Activated T-cell treated with anti-CD3 and anti-CD28 coated beads for 48 hours (primary cell): ENCODE measurements around the gene LSR.

Source experiments
- DNase-seq: peaks from one replicate; pipeline ENCODE4 v3.0.0-alpha.2; 2020; ENCODE audit warnings: low read depth

The LSR gene

GRCh38 chr19:35248310-35249145 lies at the start of gene LSR:
LSR (plus strand) TSS chr19:35249002; CDS start chr19:35249023, 21 bp downstream.
- DNase-seq, result peak; percentile 68

- no peak for DNase-seq
These were observed 49.3 kb upstream of the LSR start for GRCh38 chr19:35199481-35199880.

- DNase-seq, result no peak
These were observed 45.8 kb upstream of the LSR start for GRCh38 chr19:35202722-35203688.

- DNase-seq, result no peak
These were observed 43.7 kb upstream of the LSR start for GRCh38 chr19:35204799-35205732.

- no peak for DNase-seq
These were observed 43.0 kb upstream of the LSR start for GRCh38 chr19:35205733-35206323.

GRCh38 chr19:35206379-35206778 lies 42.4 kb upstream of the LSR start:
- no peak for DNase-seq

- no peak for DNase-seq
These were observed 41.9 kb upstream of the LSR start for GRCh38 chr19:35206855-35207254.

GRCh38 chr19:35207391-35207871 lies 41.4 kb upstream of the LSR start:
- no peak for DNase-seq

GRCh38 chr19:35208121-35208520 lies 40.7 kb upstream of the LSR start:
- no peak for DNase-seq

GRCh38 chr19:35209646-35210045 lies 39.2 kb upstream of the LSR start:
- DNase-seq, result no peak

- DNase-seq, result no peak
These were observed 37.1 kb upstream of the LSR start for GRCh38 chr19:35211545-35212230.

- no peak for DNase-seq
These were observed 36.6 kb upstream of the LSR start for GRCh38 chr19:35212241-35212640.

- peak; percentile 61 for DNase-seq
These were observed 34.9 kb upstream of the LSR start for GRCh38 chr19:35213663-35214632.

GRCh38 chr19:35214766-35215422 lies 33.9 kb upstream of the LSR start:
- no peak for DNase-seq

GRCh38 chr19:35216016-35216832 lies 32.6 kb upstream of the LSR start:
- DNase-seq, result no peak

- no peak for DNase-seq
These were observed 31.8 kb upstream of the LSR start for GRCh38 chr19:35216833-35217648.

GRCh38 chr19:35217649-35217990 lies 31.2 kb upstream of the LSR start:
- no peak for DNase-seq
